Parathyroid adenoma (tissue), 2 donors: Measurements from ENCODE around the gene TBC1D22A.
"Not testable (repeated sequence)": the region's sequence is repeated elsewhere in the genome, so short reads cannot be mapped to it uniquely, and the experiment has no call there.

Experiments
- H2AFZ ChIP-seq: fragments of 300-600 bp; sonication (generic); one replicate; pipeline ENCODE4 v1.7.0; 2017; ENCODE audit warnings: antibody characterized with exemption, mild to moderate bottlenecking
- H3K27ac ChIP-seq: fragments of 300-600 bp; sonication (generic); one replicate; pipeline ENCODE4 v1.7.0; 2017
- H3K27me3 ChIP-seq: fragments of 300-600 bp; sonication (generic); one replicate; pipeline ENCODE4 v1.7.0; 2017; ENCODE audit warnings: low read length; ENCODE audit not compliant: control insufficient read depth, insufficient read depth
- H3K36me3 ChIP-seq: fragments of 300-600 bp; sonication (generic); one replicate; pipeline ENCODE4 v1.7.0; 2017; ENCODE audit warnings: low read length; ENCODE audit not compliant: control insufficient read depth, insufficient read depth
- H3K4me1 ChIP-seq: fragments of 300-600 bp; sonication (generic); one replicate; pipeline ENCODE4 v1.7.0; 2017; ENCODE audit warnings: control low read depth
- H3K4me2 ChIP-seq: fragments of 300-600 bp; sonication (generic); one replicate; pipeline ENCODE4 v1.7.0; 2017; ENCODE audit warnings: low read length
- H3K4me3 ChIP-seq: fragments of 300-600 bp; sonication (generic); one replicate; pipeline ENCODE4 v1.7.0; 2017; ENCODE audit warnings: low read depth, low read length
- H3K79me2 ChIP-seq: fragments of 300-600 bp; sonication (generic); one replicate; pipeline ENCODE4 v1.7.0; 2017; ENCODE audit warnings: control low read depth
- H3K9ac ChIP-seq: fragments of 300-600 bp; sonication (generic); one replicate; pipeline ENCODE4 v1.7.0; 2017; ENCODE audit warnings: mild to moderate bottlenecking
- H3K9me3 ChIP-seq: fragments of 300-600 bp; sonication (generic); one replicate; pipeline ENCODE4 v1.7.0; 2017; ENCODE audit warnings: low read length; ENCODE audit not compliant: control insufficient read depth
- CTCF ChIP-seq: fragments of 300-600 bp; sonication (generic); IDR thresholded peaks from one replicate; pipeline ENCODE4 v1.7.0; 2017; ENCODE audit warnings: antibody characterized with exemption, mild to moderate bottlenecking
- donor health status: primary hyperparathyroidism.

The TBC1D22A gene

GRCh38 chr22:47046411-47047065, 284.1 kb downstream of the TBC1D22A start:
- no peak for TF ChIP-seq CTCF
- no peak overlapping the region for H2AFZ ChIP-seq
- no peaks in the 10 kb centered on the region for H3K27me3 ChIP-seq
- H3K9me3 ChIP-seq: no peaks in the 10 kb centered on the region
- H3K27ac ChIP-seq: no peak overlapping the region
- H3K79me2 ChIP-seq: no peaks in the 10 kb centered on the region
- H3K4me1 ChIP-seq: no peaks in the 10 kb centered on the region
- H3K36me3 ChIP-seq: no peaks in the 10 kb centered on the region
- no peak overlapping the region for H3K4me3 ChIP-seq
- no peak overlapping the region for H3K4me2 ChIP-seq
- H3K9ac ChIP-seq: no peak overlapping the region

GRCh38 chr22:47047321-47048122, 285.1 kb downstream of the TBC1D22A start:
- Histone ChIP-seq H3K27ac (no peak overlapping the region), H3K9ac (no peak overlapping the region), H3K36me3 (no peaks in the 10 kb centered on the region), H3K9me3 (no peaks in the 10 kb centered on the region), H3K4me1 (no peaks in the 10 kb centered on the region), H3K4me2 (no peak overlapping the region), H2AFZ (no peak overlapping the region), H3K4me3 (no peak overlapping the region), H3K27me3 (no peaks in the 10 kb centered on the region), H3K79me2 (no peaks in the 10 kb centered on the region)
- TF ChIP-seq CTCF: no peak

DNA sequence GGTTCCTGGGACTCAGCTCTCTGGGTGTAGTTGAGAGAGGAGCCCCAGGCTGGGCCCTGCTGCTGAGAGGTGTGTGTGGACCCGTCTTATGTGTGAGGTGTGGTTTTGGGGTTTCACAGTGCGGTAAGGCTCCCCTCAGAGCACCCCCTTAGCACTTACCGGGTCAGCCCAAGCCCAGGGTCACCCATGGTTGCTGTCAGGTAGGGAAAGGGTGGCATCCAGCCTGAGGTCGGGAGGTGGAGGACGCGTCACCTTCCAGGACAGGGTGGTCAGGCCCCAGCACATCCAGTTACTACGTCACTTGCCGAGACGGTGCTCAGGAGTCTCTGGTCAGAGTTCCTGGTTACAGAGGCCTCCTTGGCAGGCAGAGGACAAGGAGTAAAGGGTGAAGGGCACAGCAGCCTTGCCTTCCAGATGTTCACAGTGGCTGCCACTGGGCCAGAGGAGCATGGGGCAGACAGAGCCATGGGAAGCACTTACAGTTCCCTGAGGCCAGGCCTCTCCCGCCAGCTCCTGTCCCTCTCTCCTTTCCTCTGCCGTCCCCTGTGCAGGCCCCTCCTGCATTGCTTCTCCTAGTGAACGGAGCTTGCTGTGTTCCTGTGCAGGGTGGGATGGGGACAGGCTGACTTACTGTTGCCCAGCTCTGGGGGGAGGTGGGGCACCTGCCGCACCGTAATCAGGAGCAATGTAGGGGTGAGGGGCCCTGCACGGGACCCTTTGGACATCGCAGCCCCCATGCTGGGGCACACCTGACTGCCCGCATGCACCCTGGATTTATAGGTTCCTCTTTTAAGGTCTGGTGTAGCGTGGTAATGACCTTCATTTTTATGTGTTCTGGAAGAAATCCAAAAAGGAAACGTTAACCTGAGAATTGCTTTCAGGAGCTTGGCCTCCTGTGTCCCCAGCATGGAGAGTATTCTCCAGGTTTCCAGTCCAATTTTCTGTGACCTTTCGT, 285.9 kb downstream of the TBC1D22A start:
- no peaks in the 10 kb centered on the region for H3K4me1 ChIP-seq
- no peak overlapping the region for H2AFZ ChIP-seq
- no peaks in the 10 kb centered on the region for H3K36me3 ChIP-seq
- no peaks in the 10 kb centered on the region for H3K9me3 ChIP-seq
- H3K79me2 ChIP-seq: no peaks in the 10 kb centered on the region
- no peak overlapping the region for H3K9ac ChIP-seq
- H3K4me2 ChIP-seq: no peak overlapping the region
- no peak overlapping the region for H3K27ac ChIP-seq
- no peaks in the 10 kb centered on the region for H3K27me3 ChIP-seq
- no peak for TF ChIP-seq CTCF
- no peak overlapping the region for H3K4me3 ChIP-seq

DNA sequence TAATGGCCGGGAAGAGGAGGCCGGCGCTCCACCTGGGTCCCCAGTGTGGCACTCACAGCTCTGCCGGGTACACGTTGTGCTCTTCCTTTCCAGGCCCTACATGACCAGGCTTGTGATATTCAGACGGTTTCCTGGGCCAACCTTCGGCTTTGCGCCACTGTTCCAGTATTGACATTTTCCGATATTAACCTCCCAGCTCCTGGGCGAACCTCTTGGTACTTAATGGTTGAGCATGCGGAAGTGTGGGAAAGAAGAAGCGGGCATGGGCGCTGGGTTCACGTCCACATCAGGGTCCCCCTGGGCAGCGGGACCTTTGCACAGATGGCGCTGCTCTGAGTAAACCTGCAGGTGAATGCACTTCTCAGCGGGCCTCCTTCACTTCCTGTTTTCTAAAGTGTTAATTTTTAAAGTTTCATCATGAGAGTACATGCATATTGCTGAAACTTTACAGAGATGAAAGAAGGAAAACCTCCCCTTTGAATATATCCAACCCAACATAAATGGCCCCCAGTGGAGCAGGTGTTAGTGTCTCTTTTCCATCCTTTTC, 286.7 kb downstream of the TBC1D22A start:
- Histone ChIP-seq H3K36me3 (no peaks in the 10 kb centered on the region), H3K9me3 (no peaks in the 10 kb centered on the region), H3K9ac (no peak overlapping the region), H3K27me3 (no peaks in the 10 kb centered on the region), H3K4me1 (no peaks in the 10 kb centered on the region), H3K4me3 (no peak overlapping the region), H3K79me2 (no peaks in the 10 kb centered on the region), H2AFZ (no peak overlapping the region), H3K4me2 (no peak overlapping the region), H3K27ac (no peak overlapping the region)
- no peak for TF ChIP-seq CTCF

- not testable (repeated sequence) for H3K4me2 ChIP-seq, H3K4me1 ChIP-seq, H3K27ac ChIP-seq, H3K9me3 ChIP-seq, H3K79me2 ChIP-seq, H3K9ac ChIP-seq, H2AFZ ChIP-seq, H3K4me3 ChIP-seq, H3K36me3 ChIP-seq, H3K27me3 ChIP-seq
Observed at GRCh38 chr22:47049736-47050400, 287.4 kb downstream of the TBC1D22A start.
